PFSK-1 (cell line): ENCODE results near the gene ADAMTS14.

Experiments
- FOXP2 ChIP-seq: optimal IDR thresholded peaks from 2 replicates; pipeline ENCODE3; 2011; ENCODE audit warnings: borderline replicate concordance, control low read depth, inconsistent platforms; ENCODE audit not compliant: insufficient read depth; ENCODE audit errors: extremely low read length, extremely low read depth
- POLR2AphosphoS5 ChIP-seq: IDR thresholded peaks from 2 replicates; pipeline ENCODE4 v1.6.1; 2012; ENCODE audit warnings: low read depth, mild to moderate bottlenecking, control low read depth, low read length, moderate library complexity
- SIN3A ChIP-seq: IDR thresholded peaks from 2 replicates; pipeline ENCODE4 v1.6.1; 2012; ENCODE audit warnings: mild to moderate bottlenecking, low read length, moderate library complexity, borderline replicate concordance; ENCODE audit not compliant: insufficient read depth
- TAF1 ChIP-seq: IDR thresholded peaks from 2 replicates; pipeline ENCODE4 v1.6.1; 2012; ENCODE audit warnings: low read length, control low read depth, borderline replicate concordance; ENCODE audit not compliant: insufficient read depth
- TF ChIP-seq, protein P1 (sequence below), 2 experiments: IDR thresholded peaks; 2 replicates each; pipeline versions ENCODE4 v1.6.1 to v1.8.0; 2011 to 2012; ENCODE audit warnings: low read depth in 2 of 2, low read length in 2 of 2, control low read depth in 1 of 2, inconsistent platforms in 1 of 2, mild to moderate bottlenecking in 1 of 2, moderate library complexity in 1 of 2; ENCODE audit not compliant: insufficient read depth in 1 of 2

The ADAMTS14 gene

DNA sequence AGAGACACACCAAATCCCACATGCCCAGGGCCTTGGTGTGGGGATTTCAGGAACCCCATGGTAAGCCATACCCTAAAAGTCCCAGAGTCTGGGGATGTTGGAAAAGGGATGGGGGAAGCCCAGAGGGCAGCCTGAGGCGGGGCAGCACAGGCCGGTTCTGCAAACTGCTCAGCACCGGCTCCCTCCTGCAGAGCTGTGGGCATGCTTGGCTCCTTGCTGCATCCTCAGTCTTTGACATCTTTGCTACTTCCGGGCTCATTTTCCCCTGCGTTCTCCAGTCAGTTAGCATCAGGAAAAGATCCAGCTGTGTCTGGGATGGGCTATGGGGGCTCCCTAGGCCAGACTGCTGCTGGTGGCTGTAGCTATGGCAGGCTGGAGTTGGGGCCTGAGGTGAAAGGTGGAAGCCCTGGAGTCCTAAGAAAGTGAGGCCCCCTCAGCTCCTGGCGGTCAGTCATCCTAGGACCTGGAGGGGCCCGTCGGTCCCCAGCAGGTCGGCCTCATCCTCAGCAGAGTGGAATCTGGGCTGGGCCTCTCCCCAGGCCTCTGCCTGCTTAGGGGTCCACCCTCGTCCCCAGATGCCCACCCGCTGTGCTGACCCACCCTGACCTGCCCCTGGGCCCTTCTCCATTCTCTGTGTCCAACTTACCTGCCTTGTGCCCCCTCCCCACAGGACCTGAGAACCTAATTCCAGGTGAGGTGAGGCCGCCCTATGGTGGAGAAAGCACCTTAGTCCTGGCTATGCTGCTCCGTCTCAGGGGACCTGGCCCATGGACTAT, 103.6 kb downstream of the ADAMTS14 start:
- TF ChIP-seq TAF1: no peak
- no peak for TF ChIP-seq FOXP2
- no peak for TF ChIP-seq SIN3A
- TF ChIP-seq, protein P1, sequence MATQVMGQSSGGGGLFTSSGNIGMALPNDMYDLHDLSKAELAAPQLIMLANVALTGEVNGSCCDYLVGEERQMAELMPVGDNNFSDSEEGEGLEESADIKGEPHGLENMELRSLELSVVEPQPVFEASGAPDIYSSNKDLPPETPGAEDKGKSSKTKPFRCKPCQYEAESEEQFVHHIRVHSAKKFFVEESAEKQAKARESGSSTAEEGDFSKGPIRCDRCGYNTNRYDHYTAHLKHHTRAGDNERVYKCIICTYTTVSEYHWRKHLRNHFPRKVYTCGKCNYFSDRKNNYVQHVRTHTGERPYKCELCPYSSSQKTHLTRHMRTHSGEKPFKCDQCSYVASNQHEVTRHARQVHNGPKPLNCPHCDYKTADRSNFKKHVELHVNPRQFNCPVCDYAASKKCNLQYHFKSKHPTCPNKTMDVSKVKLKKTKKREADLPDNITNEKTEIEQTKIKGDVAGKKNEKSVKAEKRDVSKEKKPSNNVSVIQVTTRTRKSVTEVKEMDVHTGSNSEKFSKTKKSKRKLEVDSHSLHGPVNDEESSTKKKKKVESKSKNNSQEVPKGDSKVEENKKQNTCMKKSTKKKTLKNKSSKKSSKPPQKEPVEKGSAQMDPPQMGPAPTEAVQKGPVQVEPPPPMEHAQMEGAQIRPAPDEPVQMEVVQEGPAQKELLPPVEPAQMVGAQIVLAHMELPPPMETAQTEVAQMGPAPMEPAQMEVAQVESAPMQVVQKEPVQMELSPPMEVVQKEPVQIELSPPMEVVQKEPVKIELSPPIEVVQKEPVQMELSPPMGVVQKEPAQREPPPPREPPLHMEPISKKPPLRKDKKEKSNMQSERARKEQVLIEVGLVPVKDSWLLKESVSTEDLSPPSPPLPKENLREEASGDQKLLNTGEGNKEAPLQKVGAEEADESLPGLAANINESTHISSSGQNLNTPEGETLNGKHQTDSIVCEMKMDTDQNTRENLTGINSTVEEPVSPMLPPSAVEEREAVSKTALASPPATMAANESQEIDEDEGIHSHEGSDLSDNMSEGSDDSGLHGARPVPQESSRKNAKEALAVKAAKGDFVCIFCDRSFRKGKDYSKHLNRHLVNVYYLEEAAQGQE (IDR thresholded peaks at IDR 0.05; ENCODE audit: insufficient read depth in 1 of 2, low read depth in 2 of 2, low read length in 2 of 2): no peak
- TF ChIP-seq POLR2AphosphoS5: no peak

GRCh38 chr10:70776455-70777005, 104.2 kb downstream of the ADAMTS14 start:
- TF ChIP-seq POLR2AphosphoS5: no peak
- TF ChIP-seq SIN3A: no peak
- TF ChIP-seq, protein P1 (IDR thresholded peaks at IDR 0.05; ENCODE audit: insufficient read depth in 1 of 2, low read depth in 2 of 2, low read length in 2 of 2): no peak
- TF ChIP-seq TAF1: no peak
- no peak for TF ChIP-seq FOXP2

DNA sequence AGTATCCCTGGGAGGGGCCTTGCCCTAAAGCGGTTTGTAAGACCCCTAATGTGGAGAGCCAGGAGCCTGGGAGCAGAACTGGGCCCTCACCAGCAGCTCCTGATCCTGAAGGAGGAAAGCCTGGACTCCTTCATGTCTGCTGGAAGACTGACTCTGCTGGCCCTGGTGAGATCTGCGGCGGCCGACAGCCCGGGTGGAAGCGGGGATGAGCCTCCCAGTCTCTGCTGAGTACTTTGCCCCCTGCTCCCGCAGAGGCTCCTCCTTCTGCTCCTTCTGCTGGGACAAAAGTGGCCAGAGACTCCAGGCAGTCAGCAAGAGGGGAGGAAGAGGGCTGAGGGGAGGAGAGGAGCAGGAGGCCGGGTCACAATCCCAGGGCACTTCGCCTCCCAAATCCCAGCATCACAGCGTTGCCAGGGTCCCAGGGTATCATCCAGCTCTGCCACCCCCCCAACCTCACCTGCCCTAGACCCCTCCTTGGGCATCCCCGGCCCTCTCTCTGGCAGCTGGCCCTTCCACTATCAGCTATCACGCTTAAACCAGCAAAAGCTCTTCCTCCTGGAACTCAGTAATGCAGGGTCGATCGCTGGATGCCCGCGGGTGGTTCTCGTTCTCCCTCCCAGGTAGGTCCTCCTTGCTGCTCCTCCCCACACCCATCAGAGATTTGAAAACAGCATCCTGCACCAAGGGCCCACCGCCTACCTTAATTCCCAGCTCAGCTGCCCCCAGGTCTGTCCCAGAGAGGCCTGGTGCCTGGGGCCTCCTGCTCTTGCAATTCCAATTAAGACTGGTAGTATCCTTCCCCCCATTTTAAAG, 105.0 kb downstream of the ADAMTS14 start:
- TF ChIP-seq SIN3A (no peak), FOXP2 (no peak), TAF1 (no peak), POLR2AphosphoS5 (no peak)
- TF ChIP-seq, protein P1 (IDR thresholded peaks at IDR 0.05; ENCODE audit: insufficient read depth in 1 of 2, low read depth in 2 of 2, low read length in 2 of 2): no peak

GRCh38 chr10:70778267-70778924, 106.1 kb downstream of the ADAMTS14 start:
- TF ChIP-seq POLR2AphosphoS5 (no peak), SIN3A (no peak), FOXP2 (no peak), TAF1 (no peak)
- TF ChIP-seq, protein P1 (IDR thresholded peaks at IDR 0.05; ENCODE audit: insufficient read depth in 1 of 2, low read depth in 2 of 2, low read length in 2 of 2): no peak
